ENCODE results near the gene WDR1. TPM values are rescaled to one million over a fixed set of nuclear protein-coding genes. Genes with fewer than 3 reads are reported as not detected.

WDR1 gene
- total and polyA plus RNA-seq, 4 experiments from 2014 or later, result 295 to 348 (median 318) TPM

- no peak overlapping the region for H3K4me3 Mint-ChIP-seq
- H3K36me3 Mint-ChIP-seq, result peaks cover 42 to 96% of the 10 kb centered on the region in 2 donors
- POLR2A ChIA-PET (ENCODE audit: partially characterized antibody), result interaction anchor here (1.3 kb wide), 1 partner anchor 18 kb away, joined by 3 read pairs; no protein-coding TSS in a partner anchor
- peak overlapping the region in 5 of 7 donors; percentile 13 to 64 (median 62) for H3K27ac Mint-ChIP-seq
- H3K4me3 ChIP-seq (ENCODE audit: low read length in 2 of 2), result no peak overlapping the region
- peaks cover 99% of the 10 kb centered on the region for H3K36me3 ChIP-seq (ENCODE audit: insufficient read depth, low read length)
- DNase-seq, result no peak
- no peaks in the 10 kb centered on the region for H3K9me3 ChIP-seq (ENCODE audit: control insufficient read depth in 1 of 2, low read length in 2 of 2)
- no peaks in the 10 kb centered on the region for H3K4me1 ChIP-seq (ENCODE audit: insufficient read depth, low read length)
- H3K4me1 Mint-ChIP-seq, result peaks cover 0 to 3% (median 2%) of the 10 kb centered on the region in 4 donors
- no peak overlapping the region for H3K27ac ChIP-seq (ENCODE audit: low read depth, low read length)
- H3K9me3 Mint-ChIP-seq, result no peaks in the 10 kb centered on the region
- CTCF ChIA-PET (ENCODE audit: partially characterized antibody), result no interaction called here
- H3K27me3 ChIP-seq (ENCODE audit: insufficient read depth, low read length), result no peaks in the 10 kb centered on the region
- intact Hi-C loops (cut with micrococcal nuclease), result no loop called here
- H3K27me3 Mint-ChIP-seq, result no peaks in the 10 kb centered on the region
Measured at GRCh38 chr4:10082047-10082446, 34.6 kb downstream of the WDR1 start.

- Histone ChIP-seq H3K27me3 (ENCODE audit: insufficient read depth, low read length) (no peaks in the 10 kb centered on the region), H3K4me3 (ENCODE audit: low read length in 2 of 2) (no peak overlapping the region), H3K9me3 (ENCODE audit: control insufficient read depth in 1 of 2, low read length in 2 of 2) (no peaks in the 10 kb centered on the region), H3K27ac (ENCODE audit: low read depth, low read length) (no peak overlapping the region), H3K36me3 (ENCODE audit: insufficient read depth, low read length) (peaks cover 99% of the 10 kb centered on the region), H3K4me1 (ENCODE audit: insufficient read depth, low read length) (no peaks in the 10 kb centered on the region)
- no peak overlapping the region for H3K4me3 Mint-ChIP-seq
- H3K27ac Mint-ChIP-seq, result peak overlapping the region in 2 of 7 donors; percentile 65 to 68
- H3K36me3 Mint-ChIP-seq, result peaks cover 46 to 97% of the 10 kb centered on the region in 2 donors
- H3K27me3 Mint-ChIP-seq, result no peaks in the 10 kb centered on the region
- CTCF ChIA-PET (ENCODE audit: partially characterized antibody), result no interaction called here
- intact Hi-C loops (cut with micrococcal nuclease), result no loop called here
- DNase-seq, result no peak
- H3K4me1 Mint-ChIP-seq, result peaks cover 0 to 3% (median 2%) of the 10 kb centered on the region in 4 donors
- H3K9me3 Mint-ChIP-seq, result no peaks in the 10 kb centered on the region
- POLR2A ChIA-PET (ENCODE audit: partially characterized antibody), result interaction anchor here (1.3 to 1.4 kb wide), 2 partner anchors 16 to 19 kb away, joined by 3 read pairs; no protein-coding TSS in a partner anchor
Measured at GRCh38 chr4:10081218-10081606, 35.4 kb downstream of the WDR1 start.

GRCh38 chr4:10080589-10081217 is 35.9 kb downstream of the WDR1 start:
- Histone ChIP-seq H3K27ac (ENCODE audit: low read depth, low read length) (no peak overlapping the region), H3K36me3 (ENCODE audit: insufficient read depth, low read length) (peaks cover 99% of the 10 kb centered on the region), H3K9me3 (ENCODE audit: control insufficient read depth in 1 of 2, low read length in 2 of 2) (no peaks in the 10 kb centered on the region), H3K4me3 (ENCODE audit: low read length in 2 of 2) (no peak overlapping the region), H3K27me3 (ENCODE audit: insufficient read depth, low read length) (no peaks in the 10 kb centered on the region), H3K4me1 (ENCODE audit: insufficient read depth, low read length) (no peaks in the 10 kb centered on the region)
- H3K27ac Mint-ChIP-seq, result peak overlapping the region in 3 of 7 donors; percentile 65 to 75 (median 68)
- ChIA-PET CTCF (ENCODE audit: partially characterized antibody) (no interaction called here), POLR2A (ENCODE audit: partially characterized antibody) (interaction anchor here (1.3 to 1.4 kb wide), 2 partner anchors 16 to 20 kb away, joined by 3 read pairs; no protein-coding TSS in a partner anchor)
- DNase-seq, result no peak
- peaks cover 0 to 3% (median 1%) of the 10 kb centered on the region in 4 donors for H3K4me1 Mint-ChIP-seq
- intact Hi-C loops (cut with micrococcal nuclease), result no loop called here
- peaks cover 49 to 97% of the 10 kb centered on the region in 2 donors for H3K36me3 Mint-ChIP-seq
- H3K27me3 Mint-ChIP-seq, result no peaks in the 10 kb centered on the region
- H3K9me3 Mint-ChIP-seq, result no peaks in the 10 kb centered on the region
- H3K4me3 Mint-ChIP-seq, result no peak overlapping the region

- no peak for DNase-seq
- Histone ChIP-seq H3K27ac (ENCODE audit: low read depth, low read length) (no peak overlapping the region), H3K4me3 (ENCODE audit: low read length in 2 of 2) (no peak overlapping the region), H3K4me1 (ENCODE audit: insufficient read depth, low read length) (no peaks in the 10 kb centered on the region), H3K27me3 (ENCODE audit: insufficient read depth, low read length) (no peaks in the 10 kb centered on the region), H3K9me3 (ENCODE audit: control insufficient read depth in 1 of 2, low read length in 2 of 2) (no peaks in the 10 kb centered on the region), H3K36me3 (ENCODE audit: insufficient read depth, low read length) (peaks cover 99% of the 10 kb centered on the region)
- Mint-ChIP-seq H3K27ac (peak overlapping the region in 3 of 7 donors; percentile 53 to 65 (median 65)), H3K4me1 (peaks cover 0 to 3% (median 0%) of the 10 kb centered on the region in 4 donors), H3K9me3 (no peaks in the 10 kb centered on the region), H3K36me3 (peaks cover 51 to 97% of the 10 kb centered on the region in 2 donors), H3K27me3 (no peaks in the 10 kb centered on the region), H3K4me3 (no peak overlapping the region)
- CTCF ChIA-PET (ENCODE audit: partially characterized antibody), result no interaction called here
- POLR2A ChIA-PET (ENCODE audit: partially characterized antibody), result interaction anchor here (1.4 kb wide), 1 partner anchor 17 kb away, joined by 3 read pairs; no protein-coding TSS in a partner anchor
- intact Hi-C loops (cut with micrococcal nuclease), result no loop called here
Measured at GRCh38 chr4:10079912-10080588, 36.5 kb downstream of the WDR1 start.

GRCh38 chr4:10079256-10079655 is 37.3 kb downstream of the WDR1 start:
- POLR2A ChIA-PET (ENCODE audit: partially characterized antibody), result no interaction called here
- Mint-ChIP-seq H3K36me3 (peaks cover 50 to 97% of the 10 kb centered on the region in 2 donors), H3K4me3 (no peak overlapping the region), H3K27me3 (no peaks in the 10 kb centered on the region), H3K4me1 (peaks cover 0 to 3% (median 0%) of the 10 kb centered on the region in 4 donors), H3K9me3 (no peaks in the 10 kb centered on the region), H3K27ac (peak overlapping the region in 2 of 7 donors; percentile 53 to 77)
- CTCF ChIA-PET (ENCODE audit: partially characterized antibody), result no interaction called here
- DNase-seq, result no peak
- Histone ChIP-seq H3K9me3 (ENCODE audit: control insufficient read depth in 1 of 2, low read length in 2 of 2) (no peaks in the 10 kb centered on the region), H3K4me3 (ENCODE audit: low read length in 2 of 2) (no peak overlapping the region), H3K27ac (ENCODE audit: low read depth, low read length) (no peak overlapping the region), H3K27me3 (ENCODE audit: insufficient read depth, low read length) (no peaks in the 10 kb centered on the region), H3K36me3 (ENCODE audit: insufficient read depth, low read length) (peaks cover 99% of the 10 kb centered on the region), H3K4me1 (ENCODE audit: insufficient read depth, low read length) (no peaks in the 10 kb centered on the region)
- intact Hi-C loops (cut with micrococcal nuclease), result no loop called here

GRCh38 chr4:10078481-10079233 is 37.9 kb downstream of the WDR1 start:
- H3K27ac ChIP-seq (ENCODE audit: low read depth, low read length), result no peak overlapping the region
- H3K4me1 ChIP-seq (ENCODE audit: insufficient read depth, low read length), result no peaks in the 10 kb centered on the region
- H3K27me3 Mint-ChIP-seq, result no peaks in the 10 kb centered on the region
- H3K36me3 Mint-ChIP-seq, result peaks cover 55 to 97% of the 10 kb centered on the region in 2 donors
- no peak for DNase-seq
- H3K27ac Mint-ChIP-seq, result peak overlapping the region in 3 of 7 donors; percentile 32 to 87 (median 61)
- ChIA-PET POLR2A (ENCODE audit: partially characterized antibody) (no interaction called here), CTCF (ENCODE audit: partially characterized antibody) (no interaction called here)
- peaks cover 0 to 3% (median 0%) of the 10 kb centered on the region in 4 donors for H3K4me1 Mint-ChIP-seq
- H3K9me3 ChIP-seq (ENCODE audit: control insufficient read depth in 1 of 2, low read length in 2 of 2), result no peaks in the 10 kb centered on the region
- H3K4me3 Mint-ChIP-seq, result no peak overlapping the region
- intact Hi-C loops (cut with micrococcal nuclease), result no loop called here
- H3K36me3 ChIP-seq (ENCODE audit: insufficient read depth, low read length), result peaks cover 97% of the 10 kb centered on the region
- H3K27me3 ChIP-seq (ENCODE audit: insufficient read depth, low read length), result no peaks in the 10 kb centered on the region
- no peaks in the 10 kb centered on the region for H3K9me3 Mint-ChIP-seq
- no peak overlapping the region for H3K4me3 ChIP-seq (ENCODE audit: low read length in 2 of 2)

Measured in CD4-positive, alpha-beta memory T cell (primary cell).